ENCODE data around the gene GRIN2A. TPM values are rescaled to one million over a fixed set of nuclear protein-coding genes. Genes with fewer than 3 reads are reported as not detected.

Gene GRIN2A
- polyA plus RNA-seq, 1 donor (not counting 4 experiments of a cell fraction or from before 2014, with no cell fraction given) = 0.01 TPM

- Histone ChIP-seq H4K20me1 (ENCODE audit: control insufficient read depth, extremely low read depth, insufficient read depth, low read length) (no peaks in the 10 kb centered on the region), H3K4me3 (ENCODE audit: control insufficient read depth in 2 of 3, extremely low read depth in 1 of 3, insufficient read depth in 2 of 3, low read depth in 1 of 3, low read length in 3 of 3) (no peak overlapping the region), H2AFZ (ENCODE audit: control insufficient read depth, low read length) (no peak overlapping the region), H3K9me1 (ENCODE audit: control insufficient read depth, extremely low read depth, insufficient read depth, low read length) (no peaks in the 10 kb centered on the region), H3K4me1 (ENCODE audit: control insufficient read depth, extremely low read depth, insufficient read depth, low read length) (no peaks in the 10 kb centered on the region), H3K9ac (ENCODE audit: control insufficient read depth, extremely low read depth, insufficient read depth, low read length) (no peak overlapping the region), H3K79me2 (ENCODE audit: control insufficient read depth, insufficient read depth, low read length) (no peaks in the 10 kb centered on the region), H3K27me3 (ENCODE audit: control insufficient read depth, extremely low read depth, insufficient read depth, low read length) (no peaks in the 10 kb centered on the region), H3K9me3 (ENCODE audit: control insufficient read depth, low read depth, low read length) (no peaks in the 10 kb centered on the region), H3K27ac (ENCODE audit: control insufficient read depth, insufficient read depth, low read length) (no peak overlapping the region), H3K36me3 (ENCODE audit: control insufficient read depth in 2 of 2, extremely low read depth in 1 of 2, insufficient read depth in 2 of 2, low read length in 2 of 2) (no peaks in the 10 kb centered on the region), H3K4me2 (ENCODE audit: control insufficient read depth, extremely low read depth, insufficient read depth, low read depth, low read length) (no peak overlapping the region)
- dilution Hi-C loops (cut with MboI; ENCODE audit: extremely low pct_ligation_motif_present, low sequenced_read_pairs) = no loop called here
- TF ChIP-seq EZH2 (IDR thresholded peaks at IDR 0.05; ENCODE audit: low read length) = no peak
- no peak for TF ChIP-seq CTCF (optimal IDR thresholded peaks at IDR 0.05 in 1 of 3, IDR thresholded peaks at IDR 0.05 in 1 of 3, conservative IDR thresholded peaks at IDR 0.05 in 1 of 3; ENCODE audit: extremely low read depth in 1 of 3, insufficient read depth in 2 of 3, low read length in 3 of 3)
- no peak for FAIRE-seq
- DNase-seq (ENCODE audit: low read depth, low spot score) = no peak
Measured at GRCh38 chr16:9778849-9779248, 403.4 kb downstream of the GRIN2A start.

GRCh38 chr16:9775998-9776397 lies 406.2 kb downstream of the GRIN2A start:
- no peaks in the 10 kb centered on the region for H3K4me1 ChIP-seq (ENCODE audit: control insufficient read depth, extremely low read depth, insufficient read depth, low read length)
- H3K9me3 ChIP-seq (ENCODE audit: control insufficient read depth, low read depth, low read length) = no peaks in the 10 kb centered on the region
- H3K4me2 ChIP-seq (ENCODE audit: control insufficient read depth, extremely low read depth, insufficient read depth, low read depth, low read length) = no peak overlapping the region
- no peak for TF ChIP-seq EZH2 (IDR thresholded peaks at IDR 0.05; ENCODE audit: low read length)
- no peak for TF ChIP-seq CTCF (optimal IDR thresholded peaks at IDR 0.05 in 1 of 3, IDR thresholded peaks at IDR 0.05 in 1 of 3, conservative IDR thresholded peaks at IDR 0.05 in 1 of 3; ENCODE audit: extremely low read depth in 1 of 3, insufficient read depth in 2 of 3, low read length in 3 of 3)
- H3K9me1 ChIP-seq (ENCODE audit: control insufficient read depth, extremely low read depth, insufficient read depth, low read length) = no peaks in the 10 kb centered on the region
- H3K9ac ChIP-seq (ENCODE audit: control insufficient read depth, extremely low read depth, insufficient read depth, low read length) = no peak overlapping the region
- dilution Hi-C loops (cut with MboI; ENCODE audit: extremely low pct_ligation_motif_present, low sequenced_read_pairs) = no loop called here
- H3K4me3 ChIP-seq (ENCODE audit: control insufficient read depth in 2 of 3, extremely low read depth in 1 of 3, insufficient read depth in 2 of 3, low read depth in 1 of 3, low read length in 3 of 3) = no peak overlapping the region
- no peaks in the 10 kb centered on the region for H4K20me1 ChIP-seq (ENCODE audit: control insufficient read depth, extremely low read depth, insufficient read depth, low read length)
- DNase-seq (ENCODE audit: low read depth, low spot score) (no peak), FAIRE-seq (no peak)
- no peaks in the 10 kb centered on the region for H3K79me2 ChIP-seq (ENCODE audit: control insufficient read depth, insufficient read depth, low read length)
- no peak overlapping the region for H3K27ac ChIP-seq (ENCODE audit: control insufficient read depth, insufficient read depth, low read length)
- no peaks in the 10 kb centered on the region for H3K27me3 ChIP-seq (ENCODE audit: control insufficient read depth, extremely low read depth, insufficient read depth, low read length)
- H3K36me3 ChIP-seq (ENCODE audit: control insufficient read depth in 2 of 2, extremely low read depth in 1 of 2, insufficient read depth in 2 of 2, low read length in 2 of 2) = no peaks in the 10 kb centered on the region
- no peak overlapping the region for H2AFZ ChIP-seq (ENCODE audit: control insufficient read depth, low read length)

Measured in keratinocyte (primary cell).